H1 (cell line): ENCODE measurements around the gene PHF1. TPM values are rescaled to one million over a fixed set of nuclear protein-coding genes. Genes with fewer than 3 reads are reported as not detected.

Source experiments
- CBX8 ChIP-seq: fragments of 300-800, 300-1000 bp; sonication (generic); IDR thresholded peaks from 2 replicates; pipeline ENCODE4 v1.7.1; 2016; ENCODE audit warnings: low read depth, low read length, borderline replicate concordance
- CHD1 ChIP-seq: IDR thresholded peaks from 2 replicates; pipeline ENCODE4 v1.6.1; 2012; ENCODE audit warnings: low read depth, low read length, improper control_type of control experiment
- CHD2 ChIP-seq: IDR thresholded peaks from 2 replicates; pipeline ENCODE4 v1.6.1; 2012; ENCODE audit warnings: low read length, improper control_type of control experiment
- CHD7 ChIP-seq: fragments of 300-600 bp; sonication (generic); IDR thresholded peaks from 2 replicates; pipeline ENCODE4 v1.7.1; 2012; ENCODE audit warnings: low read length, moderate library complexity, mild to moderate bottlenecking, inconsistent platforms; ENCODE audit not compliant: insufficient replicate concordance
- JUN ChIP-seq: IDR thresholded peaks from 2 replicates; pipeline ENCODE4 v1.6.1; 2011; ENCODE audit warnings: low read depth, mild to moderate bottlenecking, improper control_type of control experiment, low read length
- JUND ChIP-seq: IDR thresholded peaks from 2 replicates; pipeline ENCODE4 v1.6.1; 2011; ENCODE audit warnings: mild to moderate bottlenecking, improper control_type of control experiment, low read length
- KDM1A ChIP-seq: fragments of 200-600, 300-600 bp; sonication (generic); IDR thresholded peaks from 2 replicates; pipeline ENCODE4 v1.7.1; 2016; ENCODE audit warnings: mild to moderate bottlenecking, low read length, borderline replicate concordance
- KDM4A ChIP-seq: IDR thresholded peaks from one replicate; pipeline ENCODE4 v1.7.1; 2012; ENCODE audit warnings: low read depth, mild to moderate bottlenecking, moderate library complexity, low read length, inconsistent platforms; ENCODE audit not compliant: severe bottlenecking
- RFX5 ChIP-seq: IDR thresholded peaks from 2 replicates; pipeline ENCODE4 v1.6.1; 2011; ENCODE audit warnings: low read depth, low read length, improper control_type of control experiment, borderline replicate concordance
- SAP30 ChIP-seq: fragments of 300-600 bp; sonication (generic); IDR thresholded peaks from 2 replicates; pipeline ENCODE4 v1.7.1; 2012; ENCODE audit warnings: low read length, moderate library complexity, mild to moderate bottlenecking, inconsistent platforms; ENCODE audit not compliant: insufficient read depth, insufficient replicate concordance
- SIRT6 ChIP-seq: IDR thresholded peaks from one replicate; pipeline ENCODE4 v1.7.1; 2012; ENCODE audit warnings: low read length, inconsistent platforms
- SP1 ChIP-seq: IDR thresholded peaks from 2 replicates; pipeline ENCODE4 v1.6.1; 2011; ENCODE audit warnings: low read depth, low read length
- polyA plus RNA-seq, 7 experiments: library from polyadenylated mRNA; depleted of rRNA in 3 of 7; stranded (reverse) in 5 of 7; unstranded in 2 of 7; fragments of >200 nt in 5 of 7; fragments of 200-250 nt in 2 of 7; gene quantifications; 1 replicate in 5 of 7; 2 replicates in 1 of 7; 4 replicates in 1 of 7; pipeline versions ENCODE4 v1.2.1 to v1.2.3, GENCODE V29; 2011 to 2013; ENCODE audit warnings: missing spikeins in 2 of 7, mixed read lengths in 2 of 7
- total RNA-seq: library from RNA; stranded (reverse); fragmentation: NEBNext Ultra II Directional; extraction: Animal tissue kit (Norgen Biotek cat#: 25700); gene quantifications from 2 replicates; pipeline ENCODE4 v1.2.1, GENCODE V29; 2021

PHF1 gene
- total and polyA plus RNA-seq, 2 of the 8 experiments (the other 6 are each of a cell fraction or from before 2014, with no cell fraction given): 47.3 to 78.6 TPM

- TF ChIP-seq CHD7: no peak
- TF ChIP-seq JUN: no peak
- no peak for TF ChIP-seq KDM1A
- no peak for TF ChIP-seq CHD1
- no peak for TF ChIP-seq CHD2
- no peak for TF ChIP-seq SAP30
- TF ChIP-seq KDM4A: no peak
- no peak for TF ChIP-seq SIRT6
- no peak for TF ChIP-seq RFX5
- no peak for TF ChIP-seq CBX8
- TF ChIP-seq JUND: no peak
- no peak for TF ChIP-seq SP1
Measured at GRCh38 chr6:33377171-33377570, 33.6 kb upstream of the PHF1 start (continued).
